Chondrocyte (in vitro differentiated cells): ENCODE results near the gene PROCA1. TPM values are rescaled to one million over a fixed set of nuclear protein-coding genes. Genes with fewer than 3 reads are reported as not detected.

Experiments used
- DNase-seq: peaks from one replicate; pipeline ENCODE4 v3.0.0; 2021; ENCODE audit warnings: mixed read lengths, low spot score
- H3K27ac Mint-ChIP-seq: one replicate; pipeline ENCODE4 v1.8.0; 2021; ENCODE audit warnings: mild to moderate bottlenecking, moderate library complexity, mixed read lengths; ENCODE audit not compliant: unreplicated experiment
- H3K27me3 Mint-ChIP-seq: 2 replicates; pipeline ENCODE4 v1.8.0; 2021; ENCODE audit warnings: low read depth, mixed read lengths
- H3K36me3 Mint-ChIP-seq: 2 replicates; pipeline ENCODE4 v1.8.0; 2021; ENCODE audit warnings: low read depth, mixed read lengths
- H3K4me1 Mint-ChIP-seq: 2 replicates; pipeline ENCODE4 v1.8.0; 2021; ENCODE audit warnings: low read depth, mild to moderate bottlenecking, mixed read lengths
- H3K4me3 Mint-ChIP-seq: one replicate; pipeline ENCODE4 v1.8.0; 2021; ENCODE audit warnings: mild to moderate bottlenecking, moderate library complexity, mixed read lengths; ENCODE audit not compliant: unreplicated experiment
- H3K9me3 Mint-ChIP-seq: 2 replicates; pipeline ENCODE4 v1.8.0; 2021; ENCODE audit warnings: low read depth, mixed read lengths
- CTCF ChIP-seq: fragments of 200-600 bp; sonication (generic); IDR thresholded peaks from 2 replicates; pipeline ENCODE4 v1.5.0; 2021; ENCODE audit warnings: antibody characterized with exemption, mild to moderate bottlenecking, moderate library complexity
- total RNA-seq: library from RNA; stranded (reverse); gene quantifications from 3 replicates; pipeline ENCODE4 v1.2.1, GENCODE V29; 2021

PROCA1 gene
- total RNA-seq, 1 donor from 2014 or later: 2.0 TPM

- no peak for DNase-seq
- Mint-ChIP-seq H3K9me3 (no peaks in the 10 kb centered on the region), H3K36me3 (no peaks in the 10 kb centered on the region), H3K4me1 (peaks cover 5% of the 10 kb centered on the region), H3K27me3 (no peaks in the 10 kb centered on the region), H3K4me3 (no peak overlapping the region), H3K27ac (no peak overlapping the region)
- no peak for TF ChIP-seq CTCF
Measured at GRCh38 chr17:28733346-28733745, 21.7 kb upstream of the PROCA1 start.

- DNase-seq: no peak
- Mint-ChIP-seq H3K27ac (peak overlapping the region; percentile 97), H3K4me3 (no peak overlapping the region), H3K36me3 (no peaks in the 10 kb centered on the region), H3K27me3 (no peaks in the 10 kb centered on the region), H3K9me3 (no peaks in the 10 kb centered on the region), H3K4me1 (peaks cover 31% of the 10 kb centered on the region)
- no peak for TF ChIP-seq CTCF
Measured at GRCh38 chr17:28729950-28730330, 18.3 kb upstream of the PROCA1 start.

- peaks cover 6% of the 10 kb centered on the region for H3K36me3 Mint-ChIP-seq
- H3K27ac Mint-ChIP-seq: peak within 1 kb of the TSS; percentile 97
- DNase-seq: peak; percentile 97
- no peak for TF ChIP-seq CTCF
- peaks cover 45% of the 10 kb centered on the region for H3K4me1 Mint-ChIP-seq
- no peaks in the 10 kb centered on the region for H3K9me3 Mint-ChIP-seq
- peak within 1 kb of the TSS; percentile 85 for H3K4me3 Mint-ChIP-seq
- H3K27me3 Mint-ChIP-seq: no peaks in the 10 kb centered on the region
Measured at GRCh38 chr17:28728364-28729200, 16.9 kb upstream of the PROCA1 start, which contains the start of gene NEK8. Gene NEK8, plus strand, starts transcription at chr17:28728788. Its CDS starts 26 bp downstream, at chr17:28728814.

GRCh38 chr17:28726627-28727491 is 15.2 kb upstream of the PROCA1 start:
- no peak for DNase-seq
- no peaks in the 10 kb centered on the region for H3K9me3 Mint-ChIP-seq
- peak overlapping the region; percentile 97 for H3K27ac Mint-ChIP-seq
- peaks cover 56% of the 10 kb centered on the region for H3K4me1 Mint-ChIP-seq
- peaks cover 18% of the 10 kb centered on the region for H3K36me3 Mint-ChIP-seq
- peak; percentile 97 for TF ChIP-seq CTCF
- no peaks in the 10 kb centered on the region for H3K27me3 Mint-ChIP-seq
- H3K4me3 Mint-ChIP-seq: peak overlapping the region; percentile 85

GRCh38 chr17:28726226-28726626 is 14.5 kb upstream of the PROCA1 start, which contains the start of gene TLCD1:
Gene TLCD1, minus strand, starts transcription at chr17:28726233. Its CDS starts 136 bp downstream, at chr17:28726097.
- DNase-seq: no peak
- peak within 1 kb of the TSS; percentile 97 for H3K27ac Mint-ChIP-seq
- H3K27me3 Mint-ChIP-seq: no peaks in the 10 kb centered on the region
- no peaks in the 10 kb centered on the region for H3K9me3 Mint-ChIP-seq
- no peak for TF ChIP-seq CTCF
- peaks cover 18% of the 10 kb centered on the region for H3K36me3 Mint-ChIP-seq
- peaks cover 63% of the 10 kb centered on the region for H3K4me1 Mint-ChIP-seq
- peak within 1 kb of the TSS; percentile 85 for H3K4me3 Mint-ChIP-seq
